WERI-Rb-1 (cell line): ENCODE results near the gene CEMIP.

Experiments used
- DNase-seq: peaks from one replicate; pipeline ENCODE4 v3.0.0-alpha.2; 2020
- H3K27ac ChIP-seq: fragments of 250-450 bp; sonication (Bioruptor Pico); 2 replicates; pipeline ENCODE4 v1.5.1; 2020; ENCODE audit warnings: mild to moderate bottlenecking, moderate library complexity
- H3K27me3 ChIP-seq: fragments of 250-450 bp; sonication (Bioruptor Pico); 2 replicates; pipeline ENCODE4 v1.5.1; 2021; ENCODE audit warnings: mild to moderate bottlenecking, low read depth, moderate library complexity; ENCODE audit not compliant: insufficient read depth, severe bottlenecking
- H3K36me3 ChIP-seq: fragments of 250-450 bp; sonication (Bioruptor Pico); 2 replicates; pipeline ENCODE4 v1.5.1; 2020; ENCODE audit warnings: mild to moderate bottlenecking, moderate library complexity
- H3K4me3 ChIP-seq: 2 replicates; pipeline ENCODE4 v1.5.1; 2011; ENCODE audit warnings: low read depth, mild to moderate bottlenecking, control low read depth, low read length
- H3K9me3 ChIP-seq: fragments of 250-450 bp; sonication (Bioruptor Pico); 2 replicates; pipeline ENCODE4 v1.5.1; 2021; ENCODE audit warnings: mild to moderate bottlenecking, moderate library complexity; ENCODE audit not compliant: severe bottlenecking
- TF ChIP-seq, protein P1 (sequence below): IDR thresholded peaks from 2 replicates; pipeline ENCODE4 v1.5.1; 2011; ENCODE audit warnings: low read depth, mild to moderate bottlenecking, control low read depth, inconsistent platforms, low read length

CEMIP gene

GRCh38 chr15:80856809-80857377, 77.7 kb downstream of the CEMIP start:
- H3K4me3 ChIP-seq, result no peak overlapping the region
- no peak for DNase-seq
- no peaks in the 10 kb centered on the region for H3K27me3 ChIP-seq
- TF ChIP-seq, protein P1, sequence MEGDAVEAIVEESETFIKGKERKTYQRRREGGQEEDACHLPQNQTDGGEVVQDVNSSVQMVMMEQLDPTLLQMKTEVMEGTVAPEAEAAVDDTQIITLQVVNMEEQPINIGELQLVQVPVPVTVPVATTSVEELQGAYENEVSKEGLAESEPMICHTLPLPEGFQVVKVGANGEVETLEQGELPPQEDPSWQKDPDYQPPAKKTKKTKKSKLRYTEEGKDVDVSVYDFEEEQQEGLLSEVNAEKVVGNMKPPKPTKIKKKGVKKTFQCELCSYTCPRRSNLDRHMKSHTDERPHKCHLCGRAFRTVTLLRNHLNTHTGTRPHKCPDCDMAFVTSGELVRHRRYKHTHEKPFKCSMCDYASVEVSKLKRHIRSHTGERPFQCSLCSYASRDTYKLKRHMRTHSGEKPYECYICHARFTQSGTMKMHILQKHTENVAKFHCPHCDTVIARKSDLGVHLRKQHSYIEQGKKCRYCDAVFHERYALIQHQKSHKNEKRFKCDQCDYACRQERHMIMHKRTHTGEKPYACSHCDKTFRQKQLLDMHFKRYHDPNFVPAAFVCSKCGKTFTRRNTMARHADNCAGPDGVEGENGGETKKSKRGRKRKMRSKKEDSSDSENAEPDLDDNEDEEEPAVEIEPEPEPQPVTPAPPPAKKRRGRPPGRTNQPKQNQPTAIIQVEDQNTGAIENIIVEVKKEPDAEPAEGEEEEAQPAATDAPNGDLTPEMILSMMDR, result no peak
- H3K36me3 ChIP-seq, result no peaks in the 10 kb centered on the region
- H3K27ac ChIP-seq, result no peak overlapping the region
- H3K9me3 ChIP-seq, result no peaks in the 10 kb centered on the region

DNA sequence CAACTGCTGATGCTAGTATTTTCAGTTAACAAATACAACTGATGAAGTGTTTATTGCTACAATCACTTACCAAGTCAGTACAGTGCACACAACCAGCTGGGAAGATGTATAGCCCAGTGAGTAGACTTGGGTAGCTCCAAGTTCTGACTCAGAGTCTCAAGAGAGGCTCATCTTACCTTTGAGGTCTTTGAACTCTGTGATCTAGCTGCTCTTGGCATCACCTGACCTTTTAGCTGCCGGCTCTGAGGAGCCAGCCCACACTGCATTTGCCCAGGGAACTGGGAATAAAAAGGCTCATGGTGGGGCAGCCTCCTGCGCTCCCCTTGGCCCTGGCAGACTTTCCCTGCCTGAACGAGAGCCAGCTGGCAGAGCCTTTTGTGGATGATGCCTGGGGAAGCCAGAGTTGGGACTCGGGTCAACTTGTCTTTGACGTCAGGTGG, 82.6 kb downstream of the CEMIP start:
- DNase-seq, result no peak
- Histone ChIP-seq H3K4me3 (no peak overlapping the region), H3K9me3 (no peaks in the 10 kb centered on the region), H3K27me3 (no peaks in the 10 kb centered on the region), H3K27ac (no peak overlapping the region), H3K36me3 (no peaks in the 10 kb centered on the region)
- TF ChIP-seq, protein P1, result no peak

DNA sequence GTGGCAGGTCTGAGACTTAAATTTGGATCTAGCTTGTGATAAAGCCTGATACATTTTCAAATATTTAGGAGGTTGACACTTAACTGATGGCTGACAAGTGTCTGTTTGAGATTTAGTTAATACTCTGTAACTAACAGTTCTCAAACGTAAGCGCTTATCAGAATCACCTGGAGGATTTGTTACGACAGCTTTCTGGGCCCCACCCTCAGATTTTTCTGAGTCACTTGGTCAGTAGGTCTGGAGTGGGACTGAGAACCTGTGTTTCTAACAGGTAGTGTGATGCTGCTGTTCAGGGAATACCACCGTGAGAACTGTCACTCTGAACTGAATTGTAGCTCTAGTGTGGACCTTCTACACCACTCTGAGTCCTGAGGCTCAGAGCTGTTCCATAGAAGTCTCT, 85.5 kb downstream of the CEMIP start:
- Histone ChIP-seq H3K27me3 (no peaks in the 10 kb centered on the region), H3K27ac (no peak overlapping the region), H3K9me3 (no peaks in the 10 kb centered on the region), H3K4me3 (no peak overlapping the region), H3K36me3 (no peaks in the 10 kb centered on the region)
- TF ChIP-seq, protein P1, result no peak
- DNase-seq, result no peak

- Histone ChIP-seq H3K4me3 (no peak overlapping the region), H3K36me3 (no peaks in the 10 kb centered on the region), H3K9me3 (no peaks in the 10 kb centered on the region), H3K27me3 (no peaks in the 10 kb centered on the region), H3K27ac (no peak overlapping the region)
- TF ChIP-seq, protein P1, result no peak
- no peak for DNase-seq
Measured at GRCh38 chr15:80866936-80867335, 87.8 kb downstream of the CEMIP start.

DNA sequence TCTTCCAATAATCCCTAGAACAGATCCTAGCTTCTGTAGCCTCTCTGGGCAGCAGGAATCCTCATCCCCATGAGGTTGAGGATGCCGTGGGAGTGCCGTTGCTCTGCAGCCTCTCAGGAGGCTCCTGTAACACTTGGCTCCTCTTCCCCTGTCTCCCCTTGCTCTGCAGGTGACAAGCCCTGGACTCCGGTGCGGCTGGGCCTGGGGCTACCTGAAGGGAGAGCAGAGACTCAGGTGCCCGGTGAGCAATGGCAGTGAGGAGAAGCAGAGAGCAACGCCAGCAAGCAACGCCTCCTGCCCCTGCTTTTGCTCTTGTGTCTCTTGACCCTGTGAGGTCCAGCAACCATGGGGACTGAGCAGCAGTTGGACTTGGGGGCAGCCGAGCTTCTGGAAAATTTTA, 91.2 kb downstream of the CEMIP start:
- no peak for DNase-seq
- TF ChIP-seq, protein P1, result no peak
- H3K36me3 ChIP-seq, result no peaks in the 10 kb centered on the region
- H3K27ac ChIP-seq, result no peak overlapping the region
- no peaks in the 10 kb centered on the region for H3K27me3 ChIP-seq
- no peaks in the 10 kb centered on the region for H3K9me3 ChIP-seq
- H3K4me3 ChIP-seq, result no peak overlapping the region

DNA sequence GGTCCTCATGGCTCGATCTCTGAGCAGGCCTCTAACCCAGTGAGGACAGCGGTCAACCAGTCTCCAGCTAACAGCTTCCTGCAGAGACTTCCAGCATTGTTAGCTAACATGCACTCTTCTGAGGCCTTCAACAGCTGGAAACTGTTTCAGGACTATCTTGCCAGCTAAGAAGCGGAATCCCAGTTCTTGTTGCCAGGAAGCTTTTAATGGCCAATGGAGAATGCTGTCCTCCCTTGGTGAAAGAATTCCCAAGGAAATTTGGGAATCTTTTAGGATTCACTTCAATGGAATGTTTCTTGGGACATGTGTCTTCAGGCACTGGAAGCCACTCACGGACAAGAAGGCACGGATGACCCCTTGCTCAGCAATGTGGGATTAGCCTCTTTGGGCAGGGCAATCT, 91.7 kb downstream of the CEMIP start:
- no peak overlapping the region for H3K27ac ChIP-seq
- no peak overlapping the region for H3K4me3 ChIP-seq
- no peaks in the 10 kb centered on the region for H3K36me3 ChIP-seq
- no peaks in the 10 kb centered on the region for H3K9me3 ChIP-seq
- TF ChIP-seq, protein P1, result no peak
- no peak for DNase-seq
- no peaks in the 10 kb centered on the region for H3K27me3 ChIP-seq
